Measurements from ENCODE around the gene STARD4. TPM values are rescaled to one million over a fixed set of nuclear protein-coding genes. Genes with fewer than 3 reads are reported as not detected.

Gene STARD4
- total and polyA plus RNA-seq, 2 of the 13 experiments (the other 11 are each of a cell fraction or from before 2014, with no cell fraction given), result 27.4 to 66.9 TPM

DNA sequence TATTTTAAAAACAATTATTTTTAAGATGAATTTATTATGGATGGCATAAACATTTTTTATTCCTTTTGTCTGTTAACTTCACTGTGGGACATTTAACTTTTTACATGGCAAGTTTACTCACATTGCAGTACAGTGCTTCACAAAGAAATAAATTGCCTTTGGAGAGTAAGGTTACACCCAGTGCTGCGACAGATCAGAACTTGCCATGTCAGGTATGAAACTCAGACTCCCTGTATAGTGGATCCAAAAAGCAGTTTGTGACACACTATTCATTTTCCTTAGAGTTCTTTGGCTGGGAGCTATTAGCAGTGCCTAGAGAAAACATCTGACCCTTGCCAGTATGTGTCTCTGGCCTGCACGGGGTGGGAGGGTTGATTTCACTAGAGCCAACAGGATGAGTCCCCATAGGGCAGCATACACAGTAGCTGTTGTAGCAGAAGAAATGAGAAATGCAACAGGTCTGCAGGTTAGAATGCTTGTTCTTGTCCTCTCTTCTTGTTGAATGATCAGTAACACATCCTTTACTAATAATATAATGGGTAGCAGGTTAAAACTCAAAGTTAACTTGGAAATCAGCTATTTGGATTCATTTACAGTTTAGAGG, 42.9 kb downstream of the STARD4 start:
- FAIRE-seq, result no peak
- ChIA-PET POLR2A (no interaction called here), CTCF (ENCODE audit: low intra/inter-chr PET ratio, low total read pairs) (no interaction called here)
- no peak for DNase-seq (ENCODE audit: low spot score)
- Histone ChIP-seq H4K20me1 (ENCODE audit: insufficient read depth, low read length) (no peaks in the 10 kb centered on the region), H3K36me3 (replicated peaks in 1 of 2; ENCODE audit: control insufficient read depth in 1 of 2, insufficient read depth in 2 of 2, low read length in 2 of 2) (no peaks in the 10 kb centered on the region), H3K79me2 (ENCODE audit: insufficient read depth, low read length) (no peaks in the 10 kb centered on the region), H3K9me3 (ENCODE audit: low read length) (no peaks in the 10 kb centered on the region), H2AFZ (ENCODE audit: low read length) (no peak overlapping the region), H3K4me1 (ENCODE audit: insufficient read depth, low read length) (no peaks in the 10 kb centered on the region), H3K27ac (ENCODE audit: extremely low read length, insufficient read depth, low read length) (no peak overlapping the region), H3K27me3 (ENCODE audit: control insufficient read depth in 1 of 2, insufficient read depth in 2 of 2, low read length in 2 of 2) (no peaks in the 10 kb centered on the region), H3K4me3 (replicated peaks in 1 of 3; ENCODE audit: insufficient read depth in 1 of 3, low read depth in 2 of 3, low read length in 3 of 3) (no peak overlapping the region), H3K4me2 (ENCODE audit: low read depth, low read length) (no peak overlapping the region), H3K9ac (ENCODE audit: insufficient read depth, low read depth, low read length) (no peak overlapping the region)
- BruUV-seq (replicated peaks), result no TSS peak
- intact Hi-C loops (cut with micrococcal nuclease; ENCODE audit: unreplicated experiment) (no loop called here), in situ Hi-C loops (cut with HindIII; ENCODE audit: extremely low pct_ligation_motif_present, low pct_unique_long_range_greater_than_20kb) (no loop called here)
- no peak for ATAC-seq
- WGBS (ENCODE audit: low lambda C conversion rate), result 50% methylated on average over 2 of the region's 2 CpGs
- no peak for TF ChIP-seq ZNF616 (CRISPR knock-in tag; IDR thresholded peaks at IDR 0.05; ENCODE audit: low read depth)
- TF ChIP-seq HNRNPUL1 (IDR thresholded peaks at IDR 0.05; ENCODE audit: low read depth, low read length), result no peak
- TF ChIP-seq, protein P1, sequence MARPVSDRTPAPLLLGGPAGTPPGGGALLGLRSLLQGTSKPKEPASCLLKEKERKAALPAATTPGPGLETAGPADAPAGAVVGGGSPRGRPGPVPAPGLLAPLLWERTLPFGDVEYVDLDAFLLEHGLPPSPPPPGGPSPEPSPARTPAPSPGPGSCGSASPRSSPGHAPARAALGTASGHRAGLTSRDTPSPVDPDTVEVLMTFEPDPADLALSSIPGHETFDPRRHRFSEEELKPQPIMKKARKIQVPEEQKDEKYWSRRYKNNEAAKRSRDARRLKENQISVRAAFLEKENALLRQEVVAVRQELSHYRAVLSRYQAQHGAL (CRISPR knock-in tag; IDR thresholded peaks at IDR 0.05; ENCODE audit: not compliant biosample characterization), result no peak
- TF ChIP-seq, protein P2, sequence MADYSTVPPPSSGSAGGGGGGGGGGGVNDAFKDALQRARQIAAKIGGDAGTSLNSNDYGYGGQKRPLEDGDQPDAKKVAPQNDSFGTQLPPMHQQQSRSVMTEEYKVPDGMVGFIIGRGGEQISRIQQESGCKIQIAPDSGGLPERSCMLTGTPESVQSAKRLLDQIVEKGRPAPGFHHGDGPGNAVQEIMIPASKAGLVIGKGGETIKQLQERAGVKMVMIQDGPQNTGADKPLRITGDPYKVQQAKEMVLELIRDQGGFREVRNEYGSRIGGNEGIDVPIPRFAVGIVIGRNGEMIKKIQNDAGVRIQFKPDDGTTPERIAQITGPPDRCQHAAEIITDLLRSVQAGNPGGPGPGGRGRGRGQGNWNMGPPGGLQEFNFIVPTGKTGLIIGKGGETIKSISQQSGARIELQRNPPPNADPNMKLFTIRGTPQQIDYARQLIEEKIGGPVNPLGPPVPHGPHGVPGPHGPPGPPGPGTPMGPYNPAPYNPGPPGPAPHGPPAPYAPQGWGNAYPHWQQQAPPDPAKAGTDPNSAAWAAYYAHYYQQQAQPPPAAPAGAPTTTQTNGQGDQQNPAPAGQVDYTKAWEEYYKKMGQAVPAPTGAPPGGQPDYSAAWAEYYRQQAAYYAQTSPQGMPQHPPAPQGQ (CRISPR knock-in tag; IDR thresholded peaks at IDR 0.05; ENCODE audit: borderline replicate concordance), result no peak
- TF ChIP-seq EZH2 (conservative IDR thresholded peaks at IDR 0.05; ENCODE audit: low read depth, low read length), result no peak
- no peak for TF ChIP-seq THYN1 (CRISPR knock-in tag; IDR thresholded peaks at IDR 0.05; ENCODE audit: borderline replicate concordance, low read depth)
